K562 (cell line): ENCODE results near the gene SPDYE1. TPM values are rescaled to one million over a fixed set of nuclear protein-coding genes. Genes with fewer than 3 reads are reported as not detected.

Experiments
- ATAC-seq: fragments of 200-7000 bp; cut with Tn5 transposase; 3 replicates; pipeline ENCODE4 v1.9.1; 2020; ENCODE audit warnings: moderate library complexity
- BruUV-seq: library from RNA; stranded (reverse); fragments of 400-500 nt; replicated peaks from 2 replicates; lab custom pipeline; 2021; lab: Mats Ljungman, UMichigan
- CTCF ChIA-PET: fragments of 300-600 bp; formaldehyde crosslinking; extraction: SDS; loops from one replicate; lab custom pipeline; 2021; ENCODE audit warnings: low intra/inter-chr PET ratio; lab: Yijun Ruan, JAX
- POLR2A ChIA-PET: fragments of 300-600, 350-650 bp; sonication (Branson Sonifier 250); formaldehyde crosslinking; extraction: SDS; loops from one replicate; lab custom pipeline; 2021; ENCODE audit warnings: antibody characterized with exemption, inconsistent platforms; lab: Yijun Ruan, JAX
- DNase-seq, 4 experiments: peaks; one replicate each; pipeline versions ENCODE4 v3.0.0 to v3.0.0-alpha.2; 2011 to 2018; ENCODE audit warnings: low spot score in 3 of 4, mixed read lengths in 3 of 4; ENCODE audit errors: extremely low read depth in 1 of 4
- FAIRE-seq: peaks from 2 replicates; lab custom pipeline; 2011; peaks lifted over from hg19 to GRCh38; lab: Jason Lieb, UNC
- H2AFZ ChIP-seq: 2 replicates; pipeline ENCODE4 v1.6.0; 2011; ENCODE audit warnings: low read depth, low read length, control low read depth, inconsistent platforms
- H3K27ac ChIP-seq: fragments of 200-600 bp; 3 replicates; pipeline ENCODE4 v1.8.0; 2011; ENCODE audit warnings: low read depth, mild to moderate bottlenecking, control low read depth, inconsistent platforms, low read length, moderate library complexity, mixed read lengths; ENCODE audit errors: extremely low read depth
- H3K27me3 ChIP-seq, 2 experiments: fragments of 300-600 bp in 1 of 2; 2 replicates in 1 of 2; 3 replicates in 1 of 2; pipeline versions ENCODE4 v1.6.0 to v1.8.0; 2011; ENCODE audit warnings: inconsistent platforms in 2 of 2, low read length in 2 of 2, mild to moderate bottlenecking in 1 of 2, mixed read lengths in 1 of 2, moderate library complexity in 1 of 2; ENCODE audit not compliant: control insufficient read depth in 2 of 2, insufficient read depth in 2 of 2
- H3K36me3 ChIP-seq: fragments of 300-600 bp; 3 replicates; pipeline ENCODE4 v1.8.0; 2011; ENCODE audit warnings: mild to moderate bottlenecking, low read length, inconsistent platforms; ENCODE audit not compliant: control insufficient read depth, insufficient read depth
- H3K4me1 ChIP-seq, 2 experiments: fragments of 200-600 bp in 1 of 2; replicated peaks in 1 of 2; 2 replicates in 1 of 2; 3 replicates in 1 of 2; pipeline versions ENCODE4 v1.5.1 to v1.8.0; 2011; ENCODE audit warnings: inconsistent platforms in 2 of 2, low read length in 2 of 2, mild to moderate bottlenecking in 1 of 2, mixed read lengths in 1 of 2, moderate library complexity in 1 of 2; ENCODE audit not compliant: control insufficient read depth in 2 of 2, insufficient read depth in 2 of 2
- H3K4me2 ChIP-seq: 2 replicates; pipeline ENCODE4 v1.6.1; 2011; ENCODE audit warnings: low read length, control low read depth, inconsistent platforms, mixed read lengths; ENCODE audit not compliant: insufficient read depth
- H3K4me3 ChIP-seq: fragments of 200-600 bp; sonication (generic), shearing (Covaris generic); 2 replicates; pipeline ENCODE4 v1.5.1; 2016; ENCODE audit warnings: control low read depth, inconsistent platforms
- H3K79me2 ChIP-seq: fragments of 200-600 bp; 3 replicates; pipeline ENCODE4 v1.8.0; 2011; ENCODE audit warnings: low read length, inconsistent platforms; ENCODE audit not compliant: control insufficient read depth, insufficient read depth
- H3K9ac ChIP-seq, 2 experiments: 2 replicates each; pipeline versions ENCODE4 v1.6.0 to v1.6.1; 2011; ENCODE audit warnings: low read depth in 2 of 2, low read length in 2 of 2, control low read depth in 1 of 2, inconsistent platforms in 1 of 2, mild to moderate bottlenecking in 1 of 2, mixed read lengths in 1 of 2; ENCODE audit not compliant: insufficient read depth in 1 of 2
- H3K9me1 ChIP-seq: one replicate; pipeline ENCODE4 v1.6.0; 2011; ENCODE audit warnings: inconsistent platforms, mild to moderate bottlenecking, low read length, moderate library complexity; ENCODE audit not compliant: control insufficient read depth, insufficient read depth
- H3K9me3 ChIP-seq: replicated peaks from 2 replicates; pipeline ENCODE4 v1.5.1; 2011; ENCODE audit warnings: low read depth, low read length, inconsistent platforms; ENCODE audit not compliant: control insufficient read depth, insufficient read depth
- H4K20me1 ChIP-seq: replicated peaks from 2 replicates; pipeline ENCODE4 v1.6.1; 2011; ENCODE audit warnings: low read length, inconsistent platforms, mixed read lengths; ENCODE audit not compliant: control insufficient read depth, insufficient read depth
- POLR2G ChIP-seq: fragments of 200-400 bp; formaldehyde crosslinking; IDR thresholded peaks from 2 replicates; pipeline ENCODE4 v1.6.1; 2017; ENCODE audit warnings: low read depth, mild to moderate bottlenecking, antibody characterized with exemption, low read length, moderate library complexity
- RBFOX2 ChIP-seq: fragments of 200-400 bp; formaldehyde crosslinking; IDR thresholded peaks from 2 replicates; pipeline ENCODE4 v1.6.1; 2017; ENCODE audit warnings: low read depth, mild to moderate bottlenecking, low read length, moderate library complexity
- REST ChIP-seq, 2 experiments: fragments of 450-650 bp; formaldehyde crosslinking in 1 of 2; IDR thresholded peaks; 2 replicates each; pipeline versions ENCODE4 v1.4.0 to v1.6.1; 2014 to 2020; ENCODE audit warnings: mild to moderate bottlenecking in 2 of 2, borderline replicate concordance in 1 of 2, low read depth in 1 of 2
- SFPQ ChIP-seq: fragments of 200-400 bp; formaldehyde crosslinking; IDR thresholded peaks from 2 replicates; pipeline ENCODE4 v1.6.1; 2017; ENCODE audit warnings: mild to moderate bottlenecking, low read depth, low read length, moderate library complexity
- ZNF445 ChIP-seq: fragments of 250-450 bp; sonication (Bioruptor Pico); IDR thresholded peaks from 2 replicates; pipeline ENCODE4 v1.4.0; 2020; ENCODE audit warnings: low read depth, mild to moderate bottlenecking, moderate library complexity
- WGBS: fragments of 100-300 bp; shearing (Covaris generic); methylation state at CpG from one replicate; pipeline ENCODE4 v1.1.6; 2016; ENCODE audit warnings: low coverage, mixed read lengths; ENCODE audit not compliant: insufficient coverage; ENCODE audit errors: missing lambda C conversion rate; 5-methylcytosine and 5-hydroxymethylcytosine counted together
- in situ Hi-C: fragments of 300-500 bp; cut with MboI; formaldehyde crosslinking; loops from 4 replicates; pipeline ENCODE4 v1.15.0; 2018; ENCODE audit warnings: inconsistent platforms, mixed read lengths
- intact Hi-C: fragments of 100-400 bp; cut with micrococcal nuclease; formaldehyde crosslinking; loops from 2 replicates; pipeline ENCODE4 v1.14.2; 2022
- polyA plus RNA-seq, 8 experiments: library from polyadenylated mRNA; depleted of rRNA in 4 of 8; stranded (reverse) in 5 of 8; unstranded in 3 of 8; fragments of >200 nt; fragmentation: Nextera tagmentation in 2 of 8; fragmentation: Illumina TruSeq in 1 of 8; extraction: Ambion mirVana in 2 of 8; extraction: Trizol in 1 of 8; gene quantifications; 2 replicates each; pipeline versions ENCODE4 v1.2.1 to v1.2.3, GENCODE V29; 2011 to 2014; ENCODE audit warnings: inconsistent platforms in 1 of 8, missing spikeins in 1 of 8
- total RNA-seq, 7 experiments: library from RNA; depleted of rRNA in 6 of 7; stranded (reverse); fragments of >200 nt in 6 of 7; fragmentation: Illumina TruSeq in 2 of 7; extraction: Trizol in 2 of 7; gene quantifications; 2 replicates each; pipeline versions ENCODE4 v1.2.1 to v1.2.3, GENCODE V29; 2011 to 2021; ENCODE audit warnings: low replicate concordance in 1 of 7
- TF ChIP-seq, protein P1 (sequence below): fragments of 450-650 bp; IDR thresholded peaks from 2 replicates; pipeline ENCODE4 v1.6.1; 2014; ENCODE audit warnings: low read depth, mild to moderate bottlenecking, moderate library complexity, borderline replicate concordance

The SPDYE1 gene
- total and polyA plus RNA-seq, 9 of the 15 experiments (the other 6 are each of a cell fraction or from before 2014, with no cell fraction given): 0.04 to 0.10 TPM; not detected in 7

GRCh38 chr7:44052771-44053365, 55.2 kb downstream of the SPDYE1 start:
- CTCF ChIA-PET: no interaction called here
- peaks cover 9% of the 10 kb centered on the region for H3K79me2 ChIP-seq
- H3K27me3 ChIP-seq: no peaks in the 10 kb centered on the region
- peaks cover 0 to 6% of the 10 kb centered on the region in 2 experiments; a peak in 2 of 5 replicates for H3K4me1 ChIP-seq
- peak overlapping the region in 1 of 2 experiments; percentile 69; a peak in 1 of 4 replicates for H3K9ac ChIP-seq
- POLR2A ChIA-PET: interaction anchor here (1.6 kb wide), 1 partner anchor 20 kb away, joined by 3 read pairs; no protein-coding TSS in a partner anchor
- no peak overlapping the region for H3K4me3 ChIP-seq
- no peak overlapping the region for H3K4me2 ChIP-seq
- BruUV-seq: no TSS peak
- DNase-seq (no peak), ATAC-seq (0 out of 3 replicates have a peak, but pooled peaks have one; percentile 43), FAIRE-seq (no peak)
- H3K9me3 ChIP-seq: no peaks in the 10 kb centered on the region
- TF ChIP-seq, protein P1, sequence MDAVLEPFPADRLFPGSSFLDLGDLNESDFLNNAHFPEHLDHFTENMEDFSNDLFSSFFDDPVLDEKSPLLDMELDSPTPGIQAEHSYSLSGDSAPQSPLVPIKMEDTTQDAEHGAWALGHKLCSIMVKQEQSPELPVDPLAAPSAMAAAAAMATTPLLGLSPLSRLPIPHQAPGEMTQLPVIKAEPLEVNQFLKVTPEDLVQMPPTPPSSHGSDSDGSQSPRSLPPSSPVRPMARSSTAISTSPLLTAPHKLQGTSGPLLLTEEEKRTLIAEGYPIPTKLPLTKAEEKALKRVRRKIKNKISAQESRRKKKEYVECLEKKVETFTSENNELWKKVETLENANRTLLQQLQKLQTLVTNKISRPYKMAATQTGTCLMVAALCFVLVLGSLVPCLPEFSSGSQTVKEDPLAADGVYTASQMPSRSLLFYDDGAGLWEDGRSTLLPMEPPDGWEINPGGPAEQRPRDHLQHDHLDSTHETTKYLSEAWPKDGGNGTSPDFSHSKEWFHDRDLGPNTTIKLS: no peak
- no peak for TF ChIP-seq ZNF445 (CRISPR knock-in tag)
- TF ChIP-seq POLR2G: peak; percentile 26; the same call in 1 of the 2 replicates
- peak; percentile 17; the same call in 1 of the 2 replicates for TF ChIP-seq REST (IDR thresholded peaks at IDR 0.05; ENCODE audit: borderline replicate concordance)
- TF ChIP-seq REST (CRISPR knock-in tag; IDR thresholded peaks at IDR 0.05; ENCODE audit: low read depth): no peak
- TF ChIP-seq SFPQ: no peak
- TF ChIP-seq RBFOX2: 0 out of 2 replicates have a peak, but pooled peaks have one; percentile 18
- peaks cover 3% of the 10 kb centered on the region for H3K9me1 ChIP-seq
- WGBS: 95% methylated on average over 12 of the region's 12 CpGs
- H4K20me1 ChIP-seq: peaks cover 12% of the 10 kb centered on the region
- in situ Hi-C loops: no loop called here
- H3K27ac ChIP-seq: no peak overlapping the region
- intact Hi-C loops: no loop called here
- peaks cover 70% of the 10 kb centered on the region; the same call in 2 of the 3 replicates for H3K36me3 ChIP-seq
- no peak overlapping the region for H2AFZ ChIP-seq
